HG03342 (cell line): Measurements from ENCODE around the gene FAM180B.
A peak's percentile ranks its signal among the peaks of the same experiment; 100 is the strongest.
"Not testable (repeated sequence)": the region's sequence is repeated elsewhere in the genome, so short reads cannot be mapped to it uniquely, and the experiment has no call there.

Experiments
- ATAC-seq: cut with Tn5 transposase; IDR thresholded peaks from one replicate; pipeline ENCODE4 v1.9.1; 2021; ENCODE audit warnings: mild to moderate bottlenecking, moderate library complexity; ENCODE audit not compliant: unreplicated experiment

FAM180B gene

GRCh38 chr11:47586098-47586855 is at the start of gene FAM180B:
TSS of gene FAM180B (plus strand) at chr11:47586678. CDS start at chr11:47586769, 91 bp downstream.
- no peak for ATAC-seq

GRCh38 chr11:47536915-47537314 is 49.6 kb upstream of the FAM180B start:
- no peak for ATAC-seq

- no peak for ATAC-seq
Measured at GRCh38 chr11:47538741-47539565, 47.5 kb upstream of the FAM180B start.

- no peak for ATAC-seq
Measured at GRCh38 chr11:47539681-47540039, 46.8 kb upstream of the FAM180B start.

- ATAC-seq, result no peak
Measured at GRCh38 chr11:47541070-47541469, 45.4 kb upstream of the FAM180B start.

GRCh38 chr11:47545298-47545697 is 41.2 kb upstream of the FAM180B start:
- no peak for ATAC-seq

GRCh38 chr11:47546274-47546673 is 40.2 kb upstream of the FAM180B start:
- ATAC-seq, result not testable (repeated sequence)

GRCh38 chr11:47550288-47551047 is 36.0 kb upstream of the FAM180B start:
- no peak for ATAC-seq

GRCh38 chr11:47551086-47551485 is 35.4 kb upstream of the FAM180B start:
- ATAC-seq, result no peak

GRCh38 chr11:47552056-47552565 is 34.4 kb upstream of the FAM180B start:
- ATAC-seq, result no peak

- ATAC-seq, result peak; percentile 93
Measured at GRCh38 chr11:47552566-47553405, 33.7 kb upstream of the FAM180B start, which contains the start of gene CELF1. TSS of gene CELF1 (minus strand) at chr11:47553132. CDS start at chr11:47499523, 53,609 bp downstream.

GRCh38 chr11:47553406-47553743 is 33.1 kb upstream of the FAM180B start:
- ATAC-seq, result peak; percentile 30

GRCh38 chr11:47557004-47557403 is 29.5 kb upstream of the FAM180B start:
- not testable (repeated sequence) for ATAC-seq

GRCh38 chr11:47558695-47559094 is 27.8 kb upstream of the FAM180B start:
- ATAC-seq, result no peak

- no peak for ATAC-seq
Measured at GRCh38 chr11:47560426-47560825, 26.1 kb upstream of the FAM180B start.

- ATAC-seq, result not testable (repeated sequence)
Measured at GRCh38 chr11:47562393-47562792, 24.1 kb upstream of the FAM180B start.

- not testable (repeated sequence) for ATAC-seq
Measured at GRCh38 chr11:47564366-47564765, 22.1 kb upstream of the FAM180B start.

- ATAC-seq, result peak; percentile 6
Measured at GRCh38 chr11:47564933-47565339, 21.5 kb upstream of the FAM180B start.

GRCh38 chr11:47565340-47566148 is 20.9 kb upstream of the FAM180B start, which contains the start of gene PTPMT1:
TSS of gene PTPMT1 (plus strand) at chr11:47565599. CDS start at chr11:47565623, 24 bp downstream.
- ATAC-seq, result peak; percentile 75
